ENCODE measurements around the gene CACNA1B.

- TF ChIP-seq CTCF (IDR thresholded peaks at IDR 0.05) (no peak), EP300 (IDR thresholded peaks at IDR 0.05) (no peak), POLR2AphosphoS5 (IDR thresholded peaks at IDR 0.05) (no peak)
These were observed 4.2 kb upstream of the CACNA1B start for GRCh38 chr9:137873408-137873807.

Measured in suprapubic skin (tissue), 4 donors.